ENCODE results near the gene TBC1D14. TPM values are rescaled to one million over a fixed set of nuclear protein-coding genes. Genes with fewer than 3 reads are reported as not detected.
A peak's percentile ranks its signal among the peaks of the same experiment; 100 is the strongest.

Gene TBC1D14
- total RNA-seq, 1 donor from 2014 or later, result 33.1 TPM

- intact Hi-C loops (cut with DNase I), result loop anchor here (10.0 kb wide), 1 partner anchor 68 kb away; no protein-coding TSS in a partner anchor
- DNase-seq (no peak), ATAC-seq (ENCODE audit: poor library complexity) (no peak)
These were observed 7.2 kb downstream of the TBC1D14 start for GRCh38 chr4:6916587-6917460.

- intact Hi-C loops (cut with DNase I), result loop anchor here (10.0 kb wide), 1 partner anchor 67 kb away; no protein-coding TSS in a partner anchor
- DNase-seq (peak; percentile 85), ATAC-seq (ENCODE audit: poor library complexity) (peak; percentile 71)
These were observed 8.0 kb downstream of the TBC1D14 start for GRCh38 chr4:6917461-6918271.

- ATAC-seq (ENCODE audit: poor library complexity), result peak; percentile 11
- intact Hi-C loops (cut with DNase I), result loop anchor here (10.0 kb wide), 1 partner anchor 66 kb away; no protein-coding TSS in a partner anchor
These were observed 8.7 kb downstream of the TBC1D14 start for GRCh38 chr4:6918338-6918737.

GRCh38 chr4:6920171-6920570 lies 10.5 kb downstream of the TBC1D14 start:
- DNase-seq (no peak), ATAC-seq (ENCODE audit: poor library complexity) (no peak)
- intact Hi-C loops (cut with DNase I), result no loop called here

More at GRCh38 chr4:6918338-6918737, 8.7 kb downstream of the TBC1D14 start:
- no peak for DNase-seq

GRCh38 chr4:6923507-6923906 lies 13.9 kb downstream of the TBC1D14 start:
- ATAC-seq (ENCODE audit: poor library complexity) (no peak), DNase-seq (no peak)
- intact Hi-C loops (cut with DNase I), result no loop called here

- ATAC-seq (ENCODE audit: poor library complexity), result peak; percentile 83
- intact Hi-C loops (cut with DNase I), result no loop called here
- DNase-seq, result peak; percentile 75
These were observed 14.7 kb downstream of the TBC1D14 start for GRCh38 chr4:6924361-6924779.

GRCh38 chr4:6925357-6925836 lies 15.8 kb downstream of the TBC1D14 start:
- ATAC-seq (ENCODE audit: poor library complexity) (peak; percentile 8), DNase-seq (peak; percentile 34)
- intact Hi-C loops (cut with DNase I), result no loop called here

GRCh38 chr4:6926081-6926480 lies 16.5 kb downstream of the TBC1D14 start:
- intact Hi-C loops (cut with DNase I), result no loop called here
- DNase-seq (peak; percentile 51), ATAC-seq (ENCODE audit: poor library complexity) (peak; percentile 18)

- intact Hi-C loops (cut with DNase I), result no loop called here
- DNase-seq (peak; percentile 76), ATAC-seq (ENCODE audit: poor library complexity) (peak; percentile 35)
These were observed 17.3 kb downstream of the TBC1D14 start for GRCh38 chr4:6926681-6927478.

GRCh38 chr4:6928081-6928480 lies 18.5 kb downstream of the TBC1D14 start:
- DNase-seq, result no peak
- ATAC-seq (ENCODE audit: poor library complexity), result no peak
- intact Hi-C loops (cut with DNase I), result no loop called here

GRCh38 chr4:6929339-6929811 lies 19.7 kb downstream of the TBC1D14 start:
- DNase-seq (peak; percentile 48), ATAC-seq (ENCODE audit: poor library complexity) (peak; percentile 55)
- intact Hi-C loops (cut with DNase I), result no loop called here

- peak; percentile 40 for DNase-seq
These were observed 20.3 kb downstream of the TBC1D14 start for GRCh38 chr4:6929812-6930464.

GRCh38 chr4:6932475-6932874 lies 22.8 kb downstream of the TBC1D14 start:
- ATAC-seq (ENCODE audit: poor library complexity), result no peak
- peak; percentile 27 for DNase-seq
- intact Hi-C loops (cut with DNase I), result no loop called here

More at GRCh38 chr4:6929812-6930464, 20.3 kb downstream of the TBC1D14 start:
- intact Hi-C loops (cut with DNase I), result no loop called here
- ATAC-seq (ENCODE audit: poor library complexity), result peak; percentile 5

- ATAC-seq (ENCODE audit: poor library complexity) (no peak), DNase-seq (no peak)
- intact Hi-C loops (cut with DNase I), result no loop called here
These were observed 23.3 kb downstream of the TBC1D14 start for GRCh38 chr4:6932918-6933317.

GRCh38 chr4:6933691-6934430 lies 24.2 kb downstream of the TBC1D14 start:
- DNase-seq (peak; percentile 12), ATAC-seq (ENCODE audit: poor library complexity) (no peak)
- intact Hi-C loops (cut with DNase I), result no loop called here

- intact Hi-C loops (cut with DNase I), result no loop called here
- no peak for ATAC-seq (ENCODE audit: poor library complexity)
- no peak for DNase-seq
These were observed 26.3 kb downstream of the TBC1D14 start for GRCh38 chr4:6935965-6936364.

GRCh38 chr4:6937201-6937600 lies 27.6 kb downstream of the TBC1D14 start:
- intact Hi-C loops (cut with DNase I), result no loop called here
- no peak for DNase-seq
- ATAC-seq (ENCODE audit: poor library complexity), result no peak
